ENCODE measurements around the gene N4BP2.

Gene N4BP2

GRCh38 chr4:40160258-40160657 is 103.6 kb downstream of the N4BP2 start:
- DNase-seq, result no peak

- no peak for DNase-seq
Measured at GRCh38 chr4:40164459-40164858, 107.8 kb downstream of the N4BP2 start.

- no peak for DNase-seq
Measured at GRCh38 chr4:40165916-40166315, 109.3 kb downstream of the N4BP2 start.

GRCh38 chr4:40168070-40168469 is 111.4 kb downstream of the N4BP2 start:
- DNase-seq, result no peak

DNA sequence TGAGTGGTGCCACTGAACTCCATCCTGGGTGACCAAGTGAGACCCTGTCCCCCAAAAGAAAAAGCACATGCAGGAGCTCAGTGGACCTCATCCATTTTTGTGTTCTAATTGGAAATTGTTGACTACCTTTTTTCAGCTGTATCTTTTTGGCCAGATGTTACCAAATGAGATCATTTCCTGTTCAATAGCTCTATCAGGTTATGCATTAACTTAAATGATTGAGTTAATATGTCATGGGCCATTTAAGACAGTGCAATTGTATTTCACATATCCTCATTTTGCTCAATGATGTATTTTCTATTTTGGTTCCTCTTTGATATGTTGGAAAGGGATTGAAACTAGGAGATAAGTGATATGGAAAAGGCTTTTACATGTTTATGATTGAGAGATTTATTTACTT is 113.9 kb downstream of the N4BP2 start:
- DNase-seq, result no peak

GRCh38 chr4:40173470-40173875 is 116.8 kb downstream of the N4BP2 start:
- DNase-seq, result no peak

GRCh38 chr4:40176602-40177001 is 120.0 kb downstream of the N4BP2 start:
- no peak for DNase-seq

- no peak for DNase-seq
Measured at GRCh38 chr4:40177591-40177990, 120.9 kb downstream of the N4BP2 start.

DNA sequence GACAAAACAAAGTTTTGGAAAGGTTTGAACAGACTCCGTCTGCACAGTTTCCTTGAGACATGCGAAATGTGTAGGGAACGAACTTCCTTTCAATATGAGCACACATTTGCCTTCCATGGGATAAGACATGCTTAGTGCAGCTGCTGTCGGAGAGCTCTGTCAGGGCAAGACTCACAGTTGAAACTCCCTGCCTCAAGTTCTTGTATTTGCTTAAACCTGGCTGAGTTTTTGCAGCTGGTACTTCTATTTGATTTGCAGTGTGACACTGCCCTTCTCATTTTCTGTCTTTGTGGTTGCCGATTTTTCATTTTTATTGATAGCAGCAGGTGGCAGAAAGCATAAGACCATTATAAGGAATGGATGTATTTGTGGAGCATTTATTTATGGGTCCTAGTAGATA is 122.0 kb downstream of the N4BP2 start:
- no peak for DNase-seq

- DNase-seq, result no peak
Measured at GRCh38 chr4:40179360-40179759, 122.7 kb downstream of the N4BP2 start.

- no peak for DNase-seq
Measured at GRCh38 chr4:40180356-40180755, 123.7 kb downstream of the N4BP2 start.

DNA sequence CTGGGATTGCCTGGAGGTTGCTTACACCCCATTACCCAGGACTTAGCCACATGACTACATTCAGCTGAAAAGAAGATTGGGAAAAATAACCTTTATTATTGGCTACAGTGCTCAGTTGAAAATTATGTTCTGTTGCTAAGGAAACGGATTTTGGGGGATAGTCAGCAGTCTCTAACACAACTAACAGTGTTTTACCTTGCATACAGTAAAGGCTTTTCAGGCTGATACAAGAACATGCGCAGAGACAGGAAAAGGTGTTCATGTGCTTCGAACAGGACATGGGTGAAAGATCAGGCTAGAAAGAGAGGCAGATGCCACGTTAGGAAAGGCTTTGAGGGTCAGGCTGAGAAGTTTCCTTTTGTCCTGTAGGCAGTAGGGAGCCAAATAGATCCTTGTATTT is 125.4 kb downstream of the N4BP2 start:
- DNase-seq, result no peak

GRCh38 chr4:40182954-40183353 is 126.3 kb downstream of the N4BP2 start:
- DNase-seq, result no peak

- no peak for DNase-seq
Measured at GRCh38 chr4:40183615-40184411, 127.2 kb downstream of the N4BP2 start.

DNA sequence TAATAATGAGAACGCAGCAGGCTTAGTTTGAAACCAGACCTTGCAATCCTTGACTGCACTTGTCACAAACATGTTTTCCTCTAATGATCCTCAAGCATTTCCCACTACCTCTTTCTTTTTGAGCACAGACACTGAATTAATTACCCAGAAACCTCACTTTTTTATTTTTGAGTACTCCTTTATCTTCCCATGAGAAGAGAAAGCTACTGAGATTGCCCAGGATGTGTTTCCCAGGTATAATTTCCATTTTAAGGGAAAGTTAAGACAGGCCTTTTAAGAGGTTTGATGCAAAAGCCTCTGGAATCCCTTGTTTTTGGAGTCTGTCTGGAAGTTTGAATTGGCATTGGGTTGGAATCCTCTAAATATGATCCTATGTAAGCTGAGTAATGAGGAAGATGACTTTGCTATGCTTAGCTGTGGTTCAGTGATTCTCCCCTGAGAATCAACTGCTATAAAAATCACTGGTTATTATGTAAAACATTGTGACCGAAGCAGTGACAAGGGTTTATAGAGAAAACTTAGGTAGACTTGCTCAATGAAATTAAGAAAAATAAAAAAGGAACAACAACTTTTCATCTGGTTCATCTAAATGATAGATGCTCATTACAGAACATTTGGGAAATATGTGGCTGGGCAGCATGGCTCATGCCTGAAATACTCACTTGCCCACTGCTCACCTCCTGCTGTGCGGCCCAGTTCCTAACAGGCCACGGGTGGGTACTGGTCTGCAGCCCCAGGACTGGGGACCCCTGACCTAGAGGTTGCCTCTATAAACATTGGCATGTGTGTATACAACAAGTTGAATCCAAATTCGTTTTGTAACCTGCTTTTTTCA is 129.4 kb downstream of the N4BP2 start:
- DNase-seq, result no peak

DNA sequence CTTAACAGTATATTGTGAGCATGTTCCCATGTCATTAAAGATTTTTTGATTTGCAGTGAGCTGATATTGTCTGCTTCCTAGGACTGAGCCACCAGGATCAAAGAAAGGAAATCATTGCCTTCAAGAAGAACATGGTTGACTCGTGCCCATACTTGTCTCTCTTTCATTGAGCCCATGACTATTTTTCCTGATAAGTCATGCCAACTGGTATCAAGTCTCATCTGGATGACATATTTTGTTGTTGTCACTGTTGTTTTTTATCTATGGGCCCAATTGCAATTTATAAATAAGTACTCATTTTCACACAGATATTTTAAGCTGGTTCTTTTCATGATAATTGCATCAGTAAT is 130.0 kb downstream of the N4BP2 start:
- DNase-seq, result no peak

DNA sequence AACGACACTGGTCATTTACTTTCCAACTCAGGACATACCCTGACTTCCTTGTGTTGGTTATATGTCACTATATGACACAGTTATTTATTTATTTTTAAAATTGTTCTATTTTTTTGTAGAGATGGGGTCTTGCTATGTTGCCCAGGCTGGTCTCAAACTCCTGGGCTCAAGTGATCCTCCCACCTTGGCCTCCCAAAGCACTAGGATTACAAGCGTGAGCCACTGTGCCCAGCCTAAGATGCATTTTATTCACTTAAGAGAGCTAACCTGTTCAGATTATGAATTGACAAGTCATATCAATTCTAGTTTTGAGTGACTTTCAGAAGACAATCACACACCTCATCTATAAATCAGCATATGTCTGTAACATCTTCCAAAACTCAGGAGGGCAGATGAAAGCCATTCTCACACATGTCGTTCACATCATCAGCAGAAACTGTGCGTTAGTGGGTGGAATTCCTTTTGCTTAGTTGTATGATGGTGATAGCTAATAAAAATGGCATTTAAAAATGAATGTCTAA is 130.8 kb downstream of the N4BP2 start:
- DNase-seq, result no peak

DNA sequence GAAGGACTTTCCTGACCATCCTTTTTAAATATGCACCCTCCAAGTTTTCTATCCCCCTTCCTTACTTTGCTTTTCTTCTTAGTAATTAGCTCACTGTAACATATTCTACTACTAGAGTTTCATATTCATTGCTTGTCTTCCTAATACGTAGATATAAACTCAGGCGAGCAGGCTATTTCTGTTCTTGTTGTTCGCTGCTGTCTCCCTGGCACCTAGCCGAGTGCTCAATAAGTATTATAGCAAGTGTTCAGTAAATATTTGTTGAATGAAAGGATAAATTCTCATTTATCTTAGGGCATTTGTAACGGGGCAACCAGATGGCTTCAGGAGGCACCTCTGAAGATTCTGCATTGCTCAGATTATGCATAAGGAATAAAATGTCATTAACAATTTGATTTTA is 133.4 kb downstream of the N4BP2 start:
- DNase-seq, result no peak

DNA sequence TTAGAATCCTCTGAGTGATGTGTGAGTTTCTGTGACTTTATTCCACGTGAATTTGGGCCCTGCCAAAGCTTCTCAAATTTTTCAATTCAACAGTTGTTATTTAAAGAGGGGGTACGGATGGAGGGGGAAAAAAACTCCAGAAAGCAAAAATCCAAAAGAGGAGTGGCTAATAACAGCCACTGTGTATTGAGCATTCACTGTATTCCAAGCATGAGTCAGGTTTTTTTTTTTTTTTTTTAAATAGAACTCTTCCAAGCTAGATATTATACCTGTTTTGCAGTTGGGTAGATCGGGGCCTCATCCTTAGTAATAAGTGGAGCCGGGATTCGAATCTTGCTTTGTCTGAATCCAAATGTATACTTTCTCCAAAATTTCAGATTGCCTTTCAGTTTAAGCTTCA is 133.8 kb downstream of the N4BP2 start:
- DNase-seq, result no peak

DNA sequence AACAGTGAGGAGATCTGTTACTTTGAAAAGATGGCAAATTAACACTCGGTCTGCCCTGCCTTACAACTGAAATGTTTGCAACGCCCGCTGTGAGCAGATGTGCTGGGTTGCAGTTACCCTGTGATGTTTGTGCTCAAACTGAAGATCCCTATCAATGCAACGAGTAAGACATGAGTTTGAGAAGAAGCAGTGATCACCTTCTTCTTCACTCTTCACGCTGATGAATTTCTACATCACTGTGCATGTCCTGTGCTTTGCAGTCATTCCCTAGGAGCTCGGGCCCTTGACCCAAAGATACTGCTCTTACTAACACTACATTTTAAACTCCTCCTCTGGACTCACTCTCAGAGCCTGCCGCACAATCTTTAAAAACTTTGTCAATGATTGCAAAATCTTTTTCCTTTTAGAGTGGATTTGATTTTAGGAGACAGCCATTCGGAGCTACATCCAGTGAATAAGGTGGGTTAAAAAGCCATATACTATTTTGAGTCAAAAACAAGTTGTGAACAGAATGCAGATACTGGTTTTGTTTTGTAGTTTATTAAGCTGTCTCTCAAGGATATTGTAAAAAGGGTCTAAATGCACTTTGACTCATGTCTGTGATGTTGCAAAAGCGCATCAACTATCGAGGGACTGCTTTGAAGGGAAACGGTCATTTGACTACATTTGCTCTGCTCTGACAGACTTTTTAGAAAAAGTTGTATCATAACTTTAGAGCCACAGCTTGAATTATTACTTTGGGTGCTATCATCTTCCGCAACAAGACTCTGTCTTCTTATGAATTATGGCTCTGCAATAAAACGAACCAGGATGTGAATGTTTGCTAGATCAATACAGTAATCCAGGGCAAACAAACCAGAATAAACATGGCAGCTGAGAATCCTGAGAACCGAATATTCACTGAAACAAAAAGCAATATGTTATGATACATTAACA is 134.5 kb downstream of the N4BP2 start:
- no peak for DNase-seq

DNA sequence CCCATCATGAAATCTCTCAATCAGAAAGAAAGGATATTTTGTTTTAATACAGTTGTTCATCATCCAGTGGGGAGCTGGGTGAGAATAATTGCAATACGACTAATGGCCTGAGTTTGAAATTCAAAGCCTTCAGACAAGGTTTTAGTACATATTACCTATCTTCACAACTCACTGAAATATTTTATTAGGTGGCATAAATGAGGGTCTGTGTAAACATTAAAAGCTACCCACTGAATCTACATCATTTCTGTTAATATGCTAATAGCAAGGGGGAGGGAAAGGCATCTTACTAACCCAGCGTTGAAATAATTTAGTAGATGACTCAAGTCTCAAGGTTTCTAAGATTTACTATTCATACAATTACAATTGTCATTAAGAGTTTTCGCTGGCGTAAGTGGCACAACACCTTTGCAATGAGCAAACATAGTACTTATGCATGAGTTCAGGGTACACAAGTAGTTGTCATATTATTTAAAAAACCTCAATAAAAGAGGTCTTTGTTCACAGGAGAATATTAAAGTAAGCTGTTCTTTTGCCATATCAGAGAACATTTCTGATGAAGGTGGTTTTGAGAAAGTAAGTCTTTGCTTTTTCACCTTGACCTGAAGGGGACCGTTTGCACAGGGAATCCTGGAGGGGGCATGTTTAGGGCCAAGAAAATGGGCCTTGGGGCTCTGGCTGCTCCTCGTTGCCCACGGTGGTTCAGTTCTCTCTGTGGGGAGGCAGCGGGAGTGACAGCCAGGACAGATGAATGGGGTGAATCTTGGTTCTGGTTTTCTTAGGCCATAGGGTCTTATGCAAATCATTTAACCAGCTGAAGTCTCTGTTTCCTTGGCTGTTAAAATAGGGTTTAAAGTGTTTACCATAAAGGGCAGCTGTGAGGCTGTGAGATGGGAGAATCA is 135.7 kb downstream of the N4BP2 start:
- DNase-seq, result no peak

DNA sequence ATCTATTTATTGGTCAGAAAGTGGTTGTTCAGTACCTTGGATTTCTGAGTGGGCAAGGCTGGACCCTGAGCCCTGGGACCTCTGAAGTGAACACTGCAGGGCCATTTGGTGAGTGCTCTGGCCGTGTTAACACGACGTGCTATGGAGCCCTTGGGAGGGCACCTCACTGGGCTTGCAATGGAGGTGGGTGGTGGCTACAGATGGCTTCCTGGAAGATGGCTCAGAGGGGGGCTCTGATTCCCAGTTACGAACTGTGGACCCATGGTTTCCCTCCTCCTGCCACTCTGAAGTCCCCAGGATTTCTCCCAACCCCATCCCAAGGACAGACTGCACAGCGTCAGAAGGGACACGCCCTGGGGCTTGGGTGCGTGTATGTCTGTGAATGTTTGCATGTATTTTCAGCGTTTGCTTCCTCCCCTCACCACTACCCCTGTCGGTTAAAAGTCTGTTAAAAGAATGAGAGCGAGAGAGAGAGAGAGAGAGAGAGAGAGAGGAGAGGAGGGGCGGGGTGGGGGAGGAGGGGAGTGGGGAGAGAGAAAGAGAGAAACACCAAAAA is 136.4 kb downstream of the N4BP2 start:
- DNase-seq, result peak; percentile 65
